SKM-1 (cell line): ENCODE results near the gene HP1BP3.
A peak's percentile ranks its signal among the peaks of the same experiment; 100 is the strongest.

Experiments
- DNase-seq: peaks from one replicate; lab custom pipeline; 2025; ENCODE audit not compliant: unreplicated experiment; lab: John Stamatoyannopoulos, UW

The HP1BP3 gene

DNA sequence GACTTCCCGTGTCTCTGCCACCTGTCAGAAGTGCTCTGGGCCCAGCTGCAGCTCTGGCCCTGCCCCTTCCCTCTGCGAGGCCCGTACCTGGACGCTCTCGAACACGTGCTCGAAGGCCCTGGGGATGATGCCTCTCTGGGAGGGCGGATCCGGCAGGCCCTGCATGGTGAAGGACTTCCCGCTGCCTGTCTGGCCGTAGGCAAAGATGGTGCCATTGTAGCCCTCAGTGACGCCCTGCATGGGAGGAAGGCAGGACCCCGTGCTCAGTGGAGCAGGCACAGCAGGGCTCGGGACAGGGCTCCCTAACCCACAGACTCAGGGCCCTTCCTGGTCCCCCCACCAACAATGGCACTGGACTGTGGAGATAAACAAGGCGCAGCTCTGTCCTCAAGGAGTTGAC is 71.7 kb downstream of the HP1BP3 start:
- DNase-seq: no peak

GRCh38 chr1:20713440-20713839 is 73.7 kb downstream of the HP1BP3 start:
- DNase-seq: no peak

- DNase-seq: no peak
Measured at GRCh38 chr1:20712215-20712577, 74.9 kb downstream of the HP1BP3 start.

GRCh38 chr1:20711285-20712214 is 75.6 kb downstream of the HP1BP3 start:
- peak; percentile 65 for DNase-seq

GRCh38 chr1:20710469-20711284 is 76.4 kb downstream of the HP1BP3 start:
- no peak for DNase-seq

DNA sequence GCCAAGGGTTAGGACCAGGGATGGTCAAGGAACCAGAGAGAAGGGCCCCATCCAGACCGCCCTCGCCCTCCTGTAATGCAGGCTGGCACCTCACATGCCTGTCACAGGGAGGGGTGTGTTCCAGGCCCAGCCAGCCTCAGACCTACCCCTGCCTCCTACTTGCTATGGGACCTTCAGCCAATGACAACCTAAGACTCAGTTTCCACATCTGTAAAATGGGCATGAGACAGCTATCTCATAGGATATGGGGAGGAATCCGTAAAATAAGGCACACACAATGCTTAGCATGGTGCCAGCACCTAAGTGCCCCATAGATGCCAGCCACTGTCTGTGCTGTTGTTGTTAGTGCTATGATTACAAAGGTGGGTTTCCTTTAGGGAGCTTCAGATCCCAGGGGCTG is 77.2 kb downstream of the HP1BP3 start:
- no peak for DNase-seq

DNA sequence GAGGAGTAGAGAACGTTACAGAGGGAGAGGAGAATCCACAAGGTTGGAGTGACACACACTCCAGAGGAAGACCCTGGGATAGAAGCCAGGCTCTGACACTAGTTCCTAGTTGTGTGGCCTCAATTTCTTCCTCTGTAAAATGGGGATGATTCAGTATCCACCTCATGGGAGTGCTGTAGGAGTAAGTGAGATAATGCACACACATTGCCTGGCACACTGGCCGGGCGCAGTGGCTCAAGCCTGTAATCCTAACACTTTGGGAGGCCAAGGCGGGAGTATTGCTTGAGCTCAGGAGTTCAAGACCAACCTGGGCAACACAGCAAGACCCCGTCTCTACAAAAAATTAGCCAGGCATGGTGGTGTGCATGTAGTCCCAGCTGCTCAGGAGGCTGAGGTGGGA is 78.2 kb downstream of the HP1BP3 start:
- DNase-seq: no peak

- no peak for DNase-seq
Measured at GRCh38 chr1:20708057-20708456, 79.0 kb downstream of the HP1BP3 start.

- DNase-seq: no peak
Measured at GRCh38 chr1:20706841-20707240, 80.3 kb downstream of the HP1BP3 start.

- DNase-seq: no peak
Measured at GRCh38 chr1:20705203-20705755, 81.8 kb downstream of the HP1BP3 start.

DNA sequence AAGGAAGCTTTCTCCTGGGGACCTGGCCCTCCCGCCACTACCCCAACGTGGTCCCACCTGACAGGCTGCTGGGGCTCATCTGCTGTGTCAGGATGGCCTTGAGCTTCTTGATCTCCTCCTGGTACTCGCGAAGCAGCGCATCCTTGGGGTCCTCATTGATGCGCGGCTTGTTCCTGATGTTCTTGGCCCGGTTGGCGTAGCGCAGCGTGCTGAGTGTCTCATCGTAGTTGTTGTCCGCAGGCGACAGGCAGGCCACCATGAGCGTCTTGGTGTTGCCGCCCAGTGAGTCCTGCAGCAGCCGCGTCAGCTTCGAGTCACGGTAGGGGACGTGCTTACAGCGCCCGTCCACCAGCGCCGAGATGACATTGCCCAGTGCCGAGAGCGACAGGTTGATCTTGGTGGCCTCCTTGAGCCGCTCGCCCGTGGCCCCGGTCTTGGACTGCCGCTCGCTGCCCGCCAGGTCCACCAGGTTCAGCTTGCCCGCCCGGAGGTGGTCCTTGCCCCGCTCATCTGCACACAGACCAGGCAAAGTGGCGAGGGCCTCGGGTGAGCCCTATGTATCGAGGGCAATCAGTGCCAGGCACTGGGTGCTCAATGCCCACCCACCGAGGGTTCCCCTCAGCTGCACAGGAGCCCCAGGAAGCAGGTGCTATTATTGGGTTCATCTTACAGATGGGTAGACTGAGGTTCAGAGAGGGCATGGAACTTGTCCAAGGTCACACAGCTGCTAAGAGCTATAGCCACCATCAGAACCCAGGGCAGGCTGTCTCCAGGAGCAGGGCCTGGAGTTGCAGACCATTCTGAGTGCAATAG is 82.5 kb downstream of the HP1BP3 start:
- no peak for DNase-seq

DNA sequence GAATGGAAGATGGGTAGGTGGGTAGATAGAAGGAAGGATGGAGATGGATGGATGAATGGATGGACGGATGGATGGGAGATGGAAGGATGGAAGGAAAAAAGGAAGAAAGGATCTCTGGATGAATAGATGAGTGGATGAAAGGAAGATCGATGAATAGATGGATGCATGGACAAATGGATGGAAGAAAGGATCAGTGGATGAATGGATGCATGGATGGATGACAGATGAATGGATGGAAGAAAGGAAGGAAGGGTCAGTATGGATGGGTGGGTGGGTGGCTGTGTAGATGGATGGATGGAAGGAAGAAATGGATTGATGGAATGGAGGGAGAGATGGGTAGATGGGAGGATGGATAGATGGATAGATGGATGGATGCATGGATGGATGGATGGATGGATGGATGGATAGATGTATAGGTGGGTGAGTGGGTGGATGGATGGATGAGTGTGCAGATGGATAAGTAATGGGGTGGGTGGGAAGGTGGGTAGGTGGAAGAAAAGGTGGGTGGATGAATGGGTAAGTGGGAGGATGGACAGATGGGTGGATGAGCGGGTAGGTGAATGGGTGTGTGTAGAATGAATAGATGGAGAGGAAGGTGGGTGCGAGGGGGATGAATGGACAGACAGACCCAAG is 83.9 kb downstream of the HP1BP3 start:
- no peak for DNase-seq

DNA sequence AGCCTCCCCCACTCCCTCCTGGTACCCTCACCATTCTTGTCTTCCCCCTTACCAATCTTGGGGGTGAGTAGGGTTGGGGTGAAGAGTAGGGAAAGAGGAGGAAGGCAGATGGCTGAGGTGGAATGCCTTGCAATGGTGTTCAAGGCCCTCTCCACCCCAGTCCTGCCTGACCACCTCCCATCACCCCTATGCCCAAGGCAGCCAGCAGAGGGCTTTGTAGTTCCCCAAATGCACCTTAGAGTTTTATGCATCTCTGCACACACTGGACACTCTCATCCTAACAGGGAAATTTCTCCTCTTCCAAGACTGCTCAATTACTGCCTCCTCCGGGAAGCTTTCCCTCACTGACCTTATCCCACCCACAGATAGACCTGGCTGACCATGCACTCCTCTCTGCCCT is 84.7 kb downstream of the HP1BP3 start:
- no peak for DNase-seq

DNA sequence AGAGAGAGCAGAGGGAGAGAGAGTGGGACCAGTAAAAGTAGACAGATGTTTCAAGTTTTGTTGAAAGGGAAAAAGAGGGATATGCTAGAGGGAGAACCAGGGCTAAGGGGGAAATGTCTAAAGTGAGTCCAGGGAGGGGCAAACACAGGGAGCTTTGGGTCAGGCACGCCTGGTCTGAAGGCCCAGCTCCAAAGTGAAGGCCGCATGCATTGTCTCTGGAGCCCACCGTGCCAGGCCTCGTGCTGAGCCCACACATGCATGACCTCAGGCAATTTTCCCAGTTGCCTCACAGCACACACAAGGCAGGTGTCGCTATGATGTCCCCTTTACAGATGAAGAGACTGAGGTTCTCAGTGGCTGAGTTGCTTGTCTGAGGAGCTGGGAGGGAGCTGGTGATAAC is 85.3 kb downstream of the HP1BP3 start:
- DNase-seq: no peak

GRCh38 chr1:20701446-20701845 is 85.7 kb downstream of the HP1BP3 start:
- no peak for DNase-seq

DNA sequence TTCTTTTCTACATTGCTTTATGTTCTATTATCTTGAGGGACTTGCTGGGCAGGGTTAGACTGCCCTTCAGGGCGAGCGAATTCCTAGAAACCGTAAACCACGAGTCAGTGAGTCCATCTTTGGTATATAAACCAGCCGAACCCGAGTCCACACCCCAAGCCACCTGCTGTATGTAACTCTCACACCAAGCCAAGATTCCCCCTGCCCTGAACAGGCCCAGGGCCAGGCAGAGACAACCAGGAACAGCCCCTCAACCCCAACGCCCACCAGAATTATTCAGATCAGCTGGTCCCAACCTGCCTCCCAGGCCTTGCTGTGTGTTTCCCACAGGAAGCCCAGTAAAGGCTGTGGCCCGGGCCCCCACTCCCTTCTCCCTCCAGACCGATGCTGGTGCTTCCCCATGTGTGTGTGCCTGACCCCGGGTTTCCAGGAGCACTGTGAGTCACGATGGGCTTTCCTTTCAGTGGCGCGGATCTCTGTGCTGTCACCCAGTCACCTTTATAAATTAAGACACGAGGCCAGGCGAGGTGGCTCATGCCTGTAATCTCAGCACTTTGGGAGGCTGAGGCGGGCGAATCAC is 86.4 kb downstream of the HP1BP3 start:
- no peak for DNase-seq

GRCh38 chr1:20699558-20699957 is 87.5 kb downstream of the HP1BP3 start:
- DNase-seq: no peak

DNA sequence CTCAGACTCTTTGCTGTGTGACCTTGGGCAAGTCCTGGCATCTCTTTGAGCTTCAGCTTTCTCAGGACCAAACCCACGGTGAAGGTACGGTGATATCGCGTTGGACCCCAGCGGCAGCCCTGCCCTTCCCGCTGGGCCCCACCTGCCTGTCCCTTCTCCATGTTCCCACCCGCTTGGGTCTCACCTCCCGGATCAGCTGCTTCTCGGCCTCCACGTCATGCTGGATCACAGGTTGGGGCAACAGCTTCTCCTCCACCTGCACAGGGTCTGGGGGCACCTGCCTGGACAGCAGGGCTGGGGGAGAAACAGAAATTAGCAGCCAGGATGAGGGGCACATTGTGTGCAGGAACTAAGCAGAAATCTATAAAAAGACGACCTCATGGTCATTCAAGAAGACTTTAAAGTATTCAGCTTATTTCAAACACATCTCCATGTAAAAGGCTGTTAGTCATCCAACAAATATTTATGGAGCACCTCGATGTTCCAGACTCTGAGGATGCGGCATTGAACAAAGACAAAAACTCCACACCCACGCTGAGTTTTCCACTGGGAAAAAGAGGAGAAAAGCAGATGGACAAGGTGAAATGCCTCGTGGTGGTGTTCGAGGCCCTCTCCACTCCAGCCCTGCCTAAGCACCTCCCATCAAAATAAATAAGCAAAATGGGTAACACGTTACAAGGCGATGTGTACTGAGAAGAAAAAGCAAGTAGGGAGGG is 88.8 kb downstream of the HP1BP3 start:
- DNase-seq: no peak

DNA sequence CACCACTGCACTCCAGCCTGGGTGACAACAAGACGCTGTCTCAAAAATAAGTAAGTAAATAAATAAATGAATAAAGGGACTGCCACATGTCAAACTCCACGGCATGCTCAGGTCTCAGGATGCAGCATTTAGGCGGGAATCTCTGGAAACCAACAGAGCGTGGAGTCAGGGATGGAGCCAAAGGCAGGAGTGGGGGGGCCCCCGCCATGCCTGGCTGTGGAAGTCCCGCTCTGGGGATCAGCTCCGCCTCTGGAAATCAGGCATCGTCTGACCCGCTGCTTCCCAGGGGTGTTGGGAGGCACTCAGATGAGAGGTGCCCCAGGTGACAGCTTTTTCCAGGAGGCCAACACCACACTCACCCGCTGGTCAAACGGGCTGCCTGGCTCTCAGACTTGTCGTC is 89.5 kb downstream of the HP1BP3 start:
- no peak for DNase-seq
